Caco-2 (cell line): ENCODE data around the gene QRFP. TPM values are rescaled to one million over a fixed set of nuclear protein-coding genes. Genes with fewer than 3 reads are reported as not detected.

Experiments
- BruUV-seq: library from RNA; stranded (reverse); fragments of 400-500 nt; replicated peaks from 2 replicates; lab custom pipeline; 2021; lab: Mats Ljungman, UMichigan
- CTCF ChIA-PET: fragments of 300-600 bp; sonication (Branson Sonifier 250); formaldehyde crosslinking; loops from one replicate; lab custom pipeline; 2022; ENCODE audit warnings: antibody characterized with exemption; lab: Charles Lee
- POLR2A ChIA-PET: fragments of 300-600 bp; sonication (Branson Sonifier 250); formaldehyde crosslinking; loops from one replicate; lab custom pipeline; 2022; ENCODE audit warnings: antibody characterized with exemption; lab: Charles Lee
- DNase-seq, 2 experiments: peaks; one replicate each; pipeline versions ENCODE4 v3.0.0 to v3.0.0-alpha.2; 2020 to 2022
- H3K27me3 ChIP-seq: replicated peaks from 2 replicates; pipeline ENCODE4 v1.6.0; 2011; ENCODE audit warnings: low read length; ENCODE audit not compliant: control insufficient read depth, insufficient read depth
- H3K36me3 ChIP-seq: 2 replicates; pipeline ENCODE4 v1.5.1; 2011; ENCODE audit warnings: low read length; ENCODE audit not compliant: control insufficient read depth, insufficient read depth
- H3K4me1 ChIP-seq: fragments of 250-450 bp; sonication (Bioruptor Pico); 2 replicates; pipeline ENCODE4 v1.5.1; 2020; ENCODE audit warnings: mild to moderate bottlenecking
- H3K4me3 ChIP-seq: 2 replicates; pipeline ENCODE4 v1.5.1; 2011; ENCODE audit warnings: low read depth, mild to moderate bottlenecking, control low read depth, low read length
- H3K9me3 ChIP-seq: fragments of 250-450 bp; sonication (Bioruptor Pico); 2 replicates; pipeline ENCODE4 v1.5.1; 2020; ENCODE audit warnings: mild to moderate bottlenecking, moderate library complexity
- H3K27ac Mint-ChIP-seq: one replicate; pipeline ENCODE4 v1.8.0; 2022; ENCODE audit warnings: mixed read lengths; ENCODE audit not compliant: unreplicated experiment
- H3K27me3 Mint-ChIP-seq: one replicate; pipeline ENCODE4 v1.8.0; 2022; ENCODE audit warnings: mixed read lengths; ENCODE audit not compliant: insufficient read depth, unreplicated experiment
- H3K36me3 Mint-ChIP-seq: one replicate; pipeline ENCODE4 v1.8.0; 2022; ENCODE audit warnings: mild to moderate bottlenecking, mixed read lengths; ENCODE audit not compliant: insufficient read depth, unreplicated experiment
- H3K4me1 Mint-ChIP-seq: one replicate; pipeline ENCODE4 v1.8.0; 2022; ENCODE audit warnings: low read depth, mixed read lengths; ENCODE audit not compliant: unreplicated experiment
- H3K4me3 Mint-ChIP-seq: one replicate; pipeline ENCODE4 v1.8.0; 2022; ENCODE audit warnings: mild to moderate bottlenecking, moderate library complexity, mixed read lengths; ENCODE audit not compliant: unreplicated experiment
- H3K9me3 Mint-ChIP-seq: one replicate; pipeline ENCODE4 v1.8.0; 2022; ENCODE audit warnings: mixed read lengths; ENCODE audit not compliant: unreplicated experiment
- CTCF ChIP-seq, 2 experiments: fragments of 200-600 bp in 1 of 2; IDR thresholded peaks; 1 replicate in 1 of 2; 2 replicates in 1 of 2; pipeline versions ENCODE4 v1.5.1 to v1.8.0; 2011 to 2022; ENCODE audit warnings: antibody characterized with exemption in 1 of 2, control low read depth in 1 of 2, inconsistent platforms in 1 of 2, low read depth in 1 of 2, low read length in 1 of 2, mild to moderate bottlenecking in 1 of 2, moderate library complexity in 1 of 2; ENCODE audit not compliant: insufficient read depth in 1 of 2, severe bottlenecking in 1 of 2, unreplicated experiment in 1 of 2
- intact Hi-C: fragments of 100-400 bp; cut with micrococcal nuclease; formaldehyde crosslinking; loops from one replicate; pipeline ENCODE4 v1.10.0; 2022; ENCODE audit not compliant: unreplicated experiment
- total RNA-seq: library from RNA; stranded (reverse); gene quantifications from 2 replicates; pipeline ENCODE4 v1.2.3, GENCODE V29; 2022

QRFP gene
- total RNA-seq, 1 experiment from 2014 or later, result not detected

GRCh38 chr9:130908878-130909355 lies 12.3 kb upstream of the QRFP start:
- Mint-ChIP-seq H3K9me3 (no peaks in the 10 kb centered on the region), H3K27me3 (peaks cover 2% of the 10 kb centered on the region), H3K4me3 (no peak overlapping the region), H3K36me3 (no peaks in the 10 kb centered on the region), H3K27ac (no peak overlapping the region), H3K4me1 (no peaks in the 10 kb centered on the region)
- no TSS peak for BruUV-seq
- Histone ChIP-seq H3K4me1 (no peaks in the 10 kb centered on the region), H3K27me3 (no peaks in the 10 kb centered on the region), H3K36me3 (no peaks in the 10 kb centered on the region), H3K9me3 (no peaks in the 10 kb centered on the region), H3K4me3 (no peak overlapping the region)
- DNase-seq, result no peak
- intact Hi-C loops, result no loop called here
- CTCF ChIA-PET, result no interaction called here
- POLR2A ChIA-PET, result no interaction called here
- TF ChIP-seq CTCF (IDR thresholded peaks at IDR 0.05; ENCODE audit: insufficient read depth in 1 of 2, low read depth in 1 of 2, low read length in 1 of 2, severe bottlenecking in 1 of 2, unreplicated experiment in 1 of 2), result no peak

- H3K36me3 Mint-ChIP-seq, result no peaks in the 10 kb centered on the region
- TF ChIP-seq CTCF (IDR thresholded peaks at IDR 0.05; ENCODE audit: insufficient read depth in 1 of 2, low read depth in 1 of 2, low read length in 1 of 2, severe bottlenecking in 1 of 2, unreplicated experiment in 1 of 2), result no peak
- Histone ChIP-seq H3K4me1 (no peaks in the 10 kb centered on the region), H3K36me3 (no peaks in the 10 kb centered on the region), H3K9me3 (no peaks in the 10 kb centered on the region), H3K4me3 (no peak overlapping the region), H3K27me3 (no peaks in the 10 kb centered on the region)
- H3K27me3 Mint-ChIP-seq, result peaks cover 2% of the 10 kb centered on the region
- ChIA-PET POLR2A (no interaction called here), CTCF (no interaction called here)
- H3K4me3 Mint-ChIP-seq, result no peak overlapping the region
- no TSS peak for BruUV-seq
- no peak overlapping the region for H3K27ac Mint-ChIP-seq
- no peaks in the 10 kb centered on the region for H3K9me3 Mint-ChIP-seq
- intact Hi-C loops, result no loop called here
- H3K4me1 Mint-ChIP-seq, result no peaks in the 10 kb centered on the region
- DNase-seq, result no peak
Observed at GRCh38 chr9:130908146-130908877, 11.7 kb upstream of the QRFP start.

GRCh38 chr9:130906735-130907416 lies 10.3 kb upstream of the QRFP start:
- Mint-ChIP-seq H3K36me3 (no peaks in the 10 kb centered on the region), H3K4me1 (no peaks in the 10 kb centered on the region), H3K9me3 (no peaks in the 10 kb centered on the region), H3K4me3 (no peak overlapping the region), H3K27me3 (peaks cover 2% of the 10 kb centered on the region), H3K27ac (no peak overlapping the region)
- Histone ChIP-seq H3K9me3 (no peaks in the 10 kb centered on the region), H3K4me3 (no peak overlapping the region), H3K36me3 (no peaks in the 10 kb centered on the region), H3K4me1 (no peaks in the 10 kb centered on the region), H3K27me3 (no peaks in the 10 kb centered on the region)
- ChIA-PET CTCF (no interaction called here), POLR2A (no interaction called here)
- no peak for DNase-seq
- no peak for TF ChIP-seq CTCF (IDR thresholded peaks at IDR 0.05; ENCODE audit: insufficient read depth in 1 of 2, low read depth in 1 of 2, low read length in 1 of 2, severe bottlenecking in 1 of 2, unreplicated experiment in 1 of 2)
- no TSS peak for BruUV-seq
- intact Hi-C loops, result no loop called here
